K562 (cell line): ENCODE measurements around the gene FTH1. TPM values are rescaled to one million over a fixed set of nuclear protein-coding genes. Genes with fewer than 3 reads are reported as not detected.
A peak's percentile ranks its signal among the peaks of the same experiment; 100 is the strongest.

Experiments used
- FOXA1 ChIP-seq: fragments of 450-650 bp; IDR thresholded peaks from 2 replicates; pipeline ENCODE4 v1.6.1; 2016; ENCODE audit warnings: mild to moderate bottlenecking, borderline replicate concordance
- FOXM1 ChIP-seq, 2 experiments: fragments of 450-650 bp in 1 of 2; sonication (generic) in 1 of 2; formaldehyde crosslinking in 1 of 2; IDR thresholded peaks; 2 replicates each; pipeline versions ENCODE4 v1.6.1 to v1.9.0; 2017 to 2022; ENCODE audit warnings: low read depth in 2 of 2, mild to moderate bottlenecking in 2 of 2, missing genetic modification reagents in 1 of 2, moderate library complexity in 1 of 2
- IFI16 ChIP-seq: fragments of 250-450 bp; sonication (Bioruptor Pico); IDR thresholded peaks from 2 replicates; pipeline ENCODE4 v2.1.2; 2022; ENCODE audit warnings: mild to moderate bottlenecking, inconsistent platforms
- POLR3A ChIP-seq: IDR thresholded peaks from 2 replicates; pipeline ENCODE4 v1.6.1; 2011; ENCODE audit warnings: borderline replicate concordance, mild to moderate bottlenecking, moderate library complexity; ENCODE audit not compliant: insufficient read length, insufficient read depth; ENCODE audit errors: extremely low read depth
- STAT5B ChIP-seq: fragments of 250-450 bp; sonication (Bioruptor Pico); IDR thresholded peaks from 2 replicates; pipeline ENCODE4 v1.8.0; 2021; ENCODE audit warnings: mild to moderate bottlenecking, inconsistent platforms
- TAF1 ChIP-seq: IDR thresholded peaks from 2 replicates; pipeline ENCODE4 v1.6.1; 2011; ENCODE audit warnings: mild to moderate bottlenecking, low read length, moderate library complexity; ENCODE audit not compliant: insufficient read depth, control insufficient read depth, severe bottlenecking; ENCODE audit errors: extremely low read depth
- TEAD1 ChIP-seq, 2 experiments: fragments of 450-650 bp in 1 of 2; sonication (generic) in 1 of 2; formaldehyde crosslinking; IDR thresholded peaks; 2 replicates each; pipeline versions ENCODE4 v1.4.0 to v1.8.0; 2020 to 2022; ENCODE audit warnings: mild to moderate bottlenecking in 2 of 2, missing genetic modification reagents in 1 of 2
- ZNF12 ChIP-seq: sonication (generic); formaldehyde crosslinking; IDR thresholded peaks from 2 replicates; pipeline ENCODE4 v1.4.0; 2020; ENCODE audit warnings: mild to moderate bottlenecking, missing genetic modification reagents
- polyA plus RNA-seq, 8 experiments: library from polyadenylated mRNA; depleted of rRNA in 4 of 8; stranded (reverse) in 5 of 8; unstranded in 3 of 8; fragments of >200 nt; fragmentation: Nextera tagmentation in 2 of 8; fragmentation: Illumina TruSeq in 1 of 8; extraction: Ambion mirVana in 2 of 8; extraction: Trizol in 1 of 8; gene quantifications; 2 replicates each; pipeline versions ENCODE4 v1.2.1 to v1.2.3, GENCODE V29; 2011 to 2014; ENCODE audit warnings: inconsistent platforms in 1 of 8, missing spikeins in 1 of 8
- total RNA-seq, 7 experiments: library from RNA; depleted of rRNA in 6 of 7; stranded (reverse); fragments of >200 nt in 6 of 7; fragmentation: Illumina TruSeq in 2 of 7; extraction: Trizol in 2 of 7; gene quantifications; 2 replicates each; pipeline versions ENCODE4 v1.2.1 to v1.2.3, GENCODE V29; 2011 to 2021; ENCODE audit warnings: low replicate concordance in 1 of 7
- TF ChIP-seq, protein P1 (sequence below): fragments of 250-450 bp; sonication (Bioruptor Pico); IDR thresholded peaks from 2 replicates; pipeline ENCODE4 v1.5.0; 2020; ENCODE audit warnings: mild to moderate bottlenecking
- TF ChIP-seq, protein P2 (sequence below), 2 experiments: fragments of 150-350 bp in 1 of 2; IDR thresholded peaks; 2 replicates each; pipeline ENCODE4 v1.6.1; 2012 to 2016; ENCODE audit warnings: low read depth in 2 of 2, low read length in 2 of 2, mild to moderate bottlenecking in 1 of 2, moderate library complexity in 1 of 2
- TF ChIP-seq, protein P3 (sequence below): fragments of 150-350 bp; IDR thresholded peaks from 2 replicates; pipeline ENCODE4 v1.6.1; 2014; ENCODE audit warnings: low read depth, mild to moderate bottlenecking, low read length, borderline replicate concordance
- TF ChIP-seq, protein P4 (sequence below): IDR thresholded peaks from 2 replicates; pipeline ENCODE4 v1.6.1; 2012; ENCODE audit warnings: low read depth, low read length, improper control_type of control experiment, borderline replicate concordance
- TF ChIP-seq, protein P5 (sequence below): IDR thresholded peaks from 2 replicates; pipeline ENCODE4 v1.6.1; 2011; ENCODE audit warnings: borderline replicate concordance, low read depth, mild to moderate bottlenecking, moderate library complexity, low read length; ENCODE audit not compliant: insufficient read depth, poor library complexity, severe bottlenecking

Gene FTH1
- total and polyA plus RNA-seq, 9 of the 15 experiments (the other 6 are each of a cell fraction or from before 2014, with no cell fraction given): 370 to 3,146 (median 802) TPM

DNA sequence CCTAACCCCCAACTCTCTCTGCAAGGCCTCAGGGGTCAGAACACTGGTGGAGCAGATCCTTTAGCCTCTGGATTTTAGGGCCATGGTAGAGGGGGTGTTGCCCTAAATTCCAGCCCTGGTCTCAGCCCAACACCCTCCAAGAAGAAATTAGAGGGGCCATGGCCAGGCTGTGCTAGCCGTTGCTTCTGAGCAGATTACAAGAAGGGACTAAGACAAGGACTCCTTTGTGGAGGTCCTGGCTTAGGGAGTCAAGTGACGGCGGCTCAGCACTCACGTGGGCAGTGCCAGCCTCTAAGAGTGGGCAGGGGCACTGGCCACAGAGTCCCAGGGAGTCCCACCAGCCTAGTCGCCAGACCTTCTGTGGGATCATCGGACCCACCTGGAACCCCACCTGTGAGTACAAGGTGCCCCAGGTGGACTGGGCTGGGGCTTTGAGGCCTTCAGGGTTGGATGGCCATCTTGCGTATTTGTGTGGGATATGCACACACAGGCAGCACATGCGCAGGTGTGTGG is 17.3 kb downstream of the FTH1 start, which contains the start of gene BEST1 (continued):
- TF ChIP-seq FOXA1 (no peak), POLR3A (no peak), TAF1 (no peak), ZNF12 (CRISPR knock-in tag) (no peak), TEAD1 (CRISPR knock-in tag; IDR thresholded peaks at IDR 0.05) (no peak; a peak in 2 of 4 replicates), STAT5B (CRISPR knock-in tag) (no peak; the same call in 1 of the 2 replicates), FOXM1 (IDR thresholded peaks at IDR 0.05; ENCODE audit: low read depth) (no peak), FOXM1 (CRISPR knock-in tag; IDR thresholded peaks at IDR 0.05; ENCODE audit: low read depth) (no peak), IFI16 (CRISPR knock-in tag) (0 out of 2 replicates have a peak, but pooled peaks have one; percentile 16)
- TF ChIP-seq, protein P1, sequence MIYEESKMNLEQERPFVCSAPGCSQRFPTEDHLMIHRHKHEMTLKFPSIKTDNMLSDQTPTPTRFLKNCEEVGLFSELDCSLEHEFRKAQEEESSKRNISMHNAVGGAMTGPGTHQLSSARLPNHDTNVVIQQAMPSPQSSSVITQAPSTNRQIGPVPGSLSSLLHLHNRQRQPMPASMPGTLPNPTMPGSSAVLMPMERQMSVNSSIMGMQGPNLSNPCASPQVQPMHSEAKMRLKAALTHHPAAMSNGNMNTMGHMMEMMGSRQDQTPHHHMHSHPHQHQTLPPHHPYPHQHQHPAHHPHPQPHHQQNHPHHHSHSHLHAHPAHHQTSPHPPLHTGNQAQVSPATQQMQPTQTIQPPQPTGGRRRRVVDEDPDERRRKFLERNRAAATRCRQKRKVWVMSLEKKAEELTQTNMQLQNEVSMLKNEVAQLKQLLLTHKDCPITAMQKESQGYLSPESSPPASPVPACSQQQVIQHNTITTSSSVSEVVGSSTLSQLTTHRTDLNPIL: no peak
- TF ChIP-seq, protein P2, sequence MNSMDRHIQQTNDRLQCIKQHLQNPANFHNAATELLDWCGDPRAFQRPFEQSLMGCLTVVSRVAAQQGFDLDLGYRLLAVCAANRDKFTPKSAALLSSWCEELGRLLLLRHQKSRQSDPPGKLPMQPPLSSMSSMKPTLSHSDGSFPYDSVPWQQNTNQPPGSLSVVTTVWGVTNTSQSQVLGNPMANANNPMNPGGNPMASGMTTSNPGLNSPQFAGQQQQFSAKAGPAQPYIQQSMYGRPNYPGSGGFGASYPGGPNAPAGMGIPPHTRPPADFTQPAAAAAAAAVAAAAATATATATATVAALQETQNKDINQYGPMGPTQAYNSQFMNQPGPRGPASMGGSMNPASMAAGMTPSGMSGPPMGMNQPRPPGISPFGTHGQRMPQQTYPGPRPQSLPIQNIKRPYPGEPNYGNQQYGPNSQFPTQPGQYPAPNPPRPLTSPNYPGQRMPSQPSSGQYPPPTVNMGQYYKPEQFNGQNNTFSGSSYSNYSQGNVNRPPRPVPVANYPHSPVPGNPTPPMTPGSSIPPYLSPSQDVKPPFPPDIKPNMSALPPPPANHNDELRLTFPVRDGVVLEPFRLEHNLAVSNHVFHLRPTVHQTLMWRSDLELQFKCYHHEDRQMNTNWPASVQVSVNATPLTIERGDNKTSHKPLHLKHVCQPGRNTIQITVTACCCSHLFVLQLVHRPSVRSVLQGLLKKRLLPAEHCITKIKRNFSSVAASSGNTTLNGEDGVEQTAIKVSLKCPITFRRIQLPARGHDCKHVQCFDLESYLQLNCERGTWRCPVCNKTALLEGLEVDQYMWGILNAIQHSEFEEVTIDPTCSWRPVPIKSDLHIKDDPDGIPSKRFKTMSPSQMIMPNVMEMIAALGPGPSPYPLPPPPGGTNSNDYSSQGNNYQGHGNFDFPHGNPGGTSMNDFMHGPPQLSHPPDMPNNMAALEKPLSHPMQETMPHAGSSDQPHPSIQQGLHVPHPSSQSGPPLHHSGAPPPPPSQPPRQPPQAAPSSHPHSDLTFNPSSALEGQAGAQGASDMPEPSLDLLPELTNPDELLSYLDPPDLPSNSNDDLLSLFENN (IDR thresholded peaks at IDR 0.05; ENCODE audit: low read depth in 2 of 2, low read length in 2 of 2): no peak
- TF ChIP-seq, protein P3, sequence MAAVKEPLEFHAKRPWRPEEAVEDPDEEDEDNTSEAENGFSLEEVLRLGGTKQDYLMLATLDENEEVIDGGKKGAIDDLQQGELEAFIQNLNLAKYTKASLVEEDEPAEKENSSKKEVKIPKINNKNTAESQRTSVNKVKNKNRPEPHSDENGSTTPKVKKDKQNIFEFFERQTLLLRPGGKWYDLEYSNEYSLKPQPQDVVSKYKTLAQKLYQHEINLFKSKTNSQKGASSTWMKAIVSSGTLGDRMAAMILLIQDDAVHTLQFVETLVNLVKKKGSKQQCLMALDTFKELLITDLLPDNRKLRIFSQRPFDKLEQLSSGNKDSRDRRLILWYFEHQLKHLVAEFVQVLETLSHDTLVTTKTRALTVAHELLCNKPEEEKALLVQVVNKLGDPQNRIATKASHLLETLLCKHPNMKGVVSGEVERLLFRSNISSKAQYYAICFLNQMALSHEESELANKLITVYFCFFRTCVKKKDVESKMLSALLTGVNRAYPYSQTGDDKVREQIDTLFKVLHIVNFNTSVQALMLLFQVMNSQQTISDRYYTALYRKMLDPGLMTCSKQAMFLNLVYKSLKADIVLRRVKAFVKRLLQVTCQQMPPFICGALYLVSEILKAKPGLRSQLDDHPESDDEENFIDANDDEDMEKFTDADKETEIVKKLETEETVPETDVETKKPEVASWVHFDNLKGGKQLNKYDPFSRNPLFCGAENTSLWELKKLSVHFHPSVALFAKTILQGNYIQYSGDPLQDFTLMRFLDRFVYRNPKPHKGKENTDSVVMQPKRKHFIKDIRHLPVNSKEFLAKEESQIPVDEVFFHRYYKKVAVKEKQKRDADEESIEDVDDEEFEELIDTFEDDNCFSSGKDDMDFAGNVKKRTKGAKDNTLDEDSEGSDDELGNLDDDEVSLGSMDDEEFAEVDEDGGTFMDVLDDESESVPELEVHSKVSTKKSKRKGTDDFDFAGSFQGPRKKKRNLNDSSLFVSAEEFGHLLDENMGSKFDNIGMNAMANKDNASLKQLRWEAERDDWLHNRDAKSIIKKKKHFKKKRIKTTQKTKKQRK: no peak
- TF ChIP-seq, protein P4, sequence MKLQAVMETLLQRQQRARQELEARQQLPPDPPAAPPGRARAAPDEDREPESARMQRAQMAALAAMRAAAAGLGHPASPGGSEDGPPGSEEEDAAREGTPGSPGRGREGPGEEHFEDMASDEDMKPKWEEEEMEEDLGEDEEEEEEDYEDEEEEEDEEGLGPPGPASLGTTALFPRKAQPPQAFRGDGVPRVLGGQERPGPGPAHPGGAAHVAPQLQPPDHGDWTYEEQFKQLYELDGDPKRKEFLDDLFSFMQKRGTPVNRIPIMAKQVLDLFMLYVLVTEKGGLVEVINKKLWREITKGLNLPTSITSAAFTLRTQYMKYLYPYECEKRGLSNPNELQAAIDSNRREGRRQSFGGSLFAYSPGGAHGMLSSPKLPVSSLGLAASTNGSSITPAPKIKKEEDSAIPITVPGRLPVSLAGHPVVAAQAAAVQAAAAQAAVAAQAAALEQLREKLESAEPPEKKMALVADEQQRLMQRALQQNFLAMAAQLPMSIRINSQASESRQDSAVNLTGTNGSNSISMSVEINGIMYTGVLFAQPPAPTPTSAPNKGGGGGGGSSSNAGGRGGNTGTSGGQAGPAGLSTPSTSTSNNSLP: no peak
- TF ChIP-seq, protein P5, sequence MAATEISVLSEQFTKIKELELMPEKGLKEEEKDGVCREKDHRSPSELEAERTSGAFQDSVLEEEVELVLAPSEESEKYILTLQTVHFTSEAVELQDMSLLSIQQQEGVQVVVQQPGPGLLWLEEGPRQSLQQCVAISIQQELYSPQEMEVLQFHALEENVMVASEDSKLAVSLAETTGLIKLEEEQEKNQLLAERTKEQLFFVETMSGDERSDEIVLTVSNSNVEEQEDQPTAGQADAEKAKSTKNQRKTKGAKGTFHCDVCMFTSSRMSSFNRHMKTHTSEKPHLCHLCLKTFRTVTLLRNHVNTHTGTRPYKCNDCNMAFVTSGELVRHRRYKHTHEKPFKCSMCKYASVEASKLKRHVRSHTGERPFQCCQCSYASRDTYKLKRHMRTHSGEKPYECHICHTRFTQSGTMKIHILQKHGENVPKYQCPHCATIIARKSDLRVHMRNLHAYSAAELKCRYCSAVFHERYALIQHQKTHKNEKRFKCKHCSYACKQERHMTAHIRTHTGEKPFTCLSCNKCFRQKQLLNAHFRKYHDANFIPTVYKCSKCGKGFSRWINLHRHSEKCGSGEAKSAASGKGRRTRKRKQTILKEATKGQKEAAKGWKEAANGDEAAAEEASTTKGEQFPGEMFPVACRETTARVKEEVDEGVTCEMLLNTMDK: no peak
